Measurements from ENCODE around the gene LRRC23.

- TF ChIP-seq CTCF (IDR thresholded peaks at IDR 0.05): no peak
- TF ChIP-seq POLR2A (IDR thresholded peaks at IDR 0.05): no peak
- TF ChIP-seq POLR2AphosphoS5 (IDR thresholded peaks at IDR 0.05): no peak
- TF ChIP-seq EP300 (IDR thresholded peaks at IDR 0.05): no peak
Measured at GRCh38 chr12:6914947-6915788, 10.5 kb downstream of the LRRC23 start.
